Tibial nerve (tissue), 4 donors: ENCODE data around the gene ITGA8. TPM values are rescaled to one million over a fixed set of nuclear protein-coding genes. Genes with fewer than 3 reads are reported as not detected.

Source experiments
- DNase-seq, 2 donors: peaks; one replicate each; pipeline ENCODE4 v3.0.0-alpha.2; 2019; ENCODE audit warnings: low spot score in 2 of 2
- H3K27ac ChIP-seq, 4 donors: fragments of 200-600 bp; sonication (generic) in 3 of 4; one replicate each; pipeline ENCODE4 v1.5.1; 2017 to 2019; ENCODE audit warnings: mild to moderate bottlenecking in 1 of 4
- H3K27me3 ChIP-seq, 2 donors: fragments of 200-600 bp; sonication (generic) in 1 of 2; one replicate each; pipeline versions ENCODE4 v1.5.1 to v1.6.0; 2017 to 2019
- H3K36me3 ChIP-seq, 3 donors: fragments of 200-600 bp; sonication (generic); one replicate each; pipeline ENCODE4 v1.5.1; 2018 to 2019
- H3K4me1 ChIP-seq, 4 donors: fragments of 200-600 bp; sonication (generic) in 3 of 4; one replicate each; pipeline ENCODE4 v1.5.1; 2017 to 2019
- H3K4me3 ChIP-seq, 4 donors: fragments of 200-600 bp; sonication (generic) in 3 of 4; one replicate each; pipeline ENCODE4 v1.5.1; 2017 to 2019; ENCODE audit warnings: mild to moderate bottlenecking in 1 of 4, moderate library complexity in 1 of 4
- H3K9me3 ChIP-seq, 4 donors: fragments of 200-600 bp; sonication (generic) in 3 of 4; one replicate each; pipeline ENCODE4 v1.5.1; 2017 to 2019
- EP300 ChIP-seq, 2 donors: sonication (generic); formaldehyde crosslinking; IDR thresholded peaks; one replicate each; pipeline ENCODE4 v1.6.1; 2017; ENCODE audit warnings: antibody characterized with exemption in 2 of 2, mild to moderate bottlenecking in 1 of 2
- POLR2A ChIP-seq, 2 donors: fragments of 450-650 bp; IDR thresholded peaks; one replicate each; pipeline ENCODE4 v1.6.1; 2017; ENCODE audit warnings: antibody characterized with exemption in 2 of 2, mild to moderate bottlenecking in 2 of 2, moderate library complexity in 2 of 2
- WGBS, 2 donors: methylation state at CpG; one replicate each; pipeline ENCODE4 v1.1.5; 2018; 5-methylcytosine and 5-hydroxymethylcytosine counted together
- total RNA-seq, 4 donors: library from RNA; depleted of rRNA; stranded (reverse); fragments of >200 nt; gene quantifications; one replicate each; pipeline ENCODE4 v1.1.0, GENCODE V29; 2016
- TF ChIP-seq, protein P1 (sequence below), 5 experiments: fragments of 200-600 bp in 3 of 5; fragments of 450-650 bp in 2 of 5; sonication (generic) in 3 of 5; IDR thresholded peaks; one replicate each; pipeline ENCODE4 v1.5.1; 2016 to 2019; ENCODE audit warnings: antibody characterized with exemption in 5 of 5, mild to moderate bottlenecking in 3 of 5, moderate library complexity in 2 of 5

The ITGA8 gene
- total RNA-seq, 4 donors from 2014 or later: 1.5 to 8.7 (median 4.3) TPM

DNA sequence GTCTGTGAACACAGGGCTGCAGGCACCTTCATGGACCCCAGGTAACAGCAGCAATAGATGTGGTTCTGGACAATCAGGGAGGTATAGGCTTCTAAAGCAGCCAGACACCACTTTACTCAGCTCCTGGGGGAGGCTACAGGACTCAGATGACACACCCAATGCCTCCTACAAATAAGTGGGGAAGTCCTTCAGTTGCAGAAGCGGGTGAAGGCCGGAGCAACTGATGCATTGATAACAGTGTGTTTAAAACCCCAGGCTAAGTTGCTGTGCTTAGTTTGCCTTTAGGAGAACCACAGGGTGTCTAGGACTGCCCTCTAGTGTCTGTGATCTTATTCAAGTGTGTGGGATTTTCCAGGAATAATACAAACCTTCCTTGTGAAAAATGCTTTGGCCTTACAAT, 5.9 kb upstream of the ITGA8 start:
- Histone ChIP-seq H3K4me1 (peaks cover 0 to 21% (median 0%) of the 10 kb centered on the region in 4 donors), H3K27ac (no peak overlapping the region), H3K27me3 (no peaks in the 10 kb centered on the region), H3K36me3 (no peaks in the 10 kb centered on the region), H3K9me3 (peaks cover 0 to under 1% (median 0%) of the 10 kb centered on the region in 4 donors), H3K4me3 (no peak overlapping the region)
- DNase-seq: peak in 1 of 2 donors; percentile 43
- no peak for TF ChIP-seq EP300 (IDR thresholded peaks at IDR 0.05)
- TF ChIP-seq, protein P1, sequence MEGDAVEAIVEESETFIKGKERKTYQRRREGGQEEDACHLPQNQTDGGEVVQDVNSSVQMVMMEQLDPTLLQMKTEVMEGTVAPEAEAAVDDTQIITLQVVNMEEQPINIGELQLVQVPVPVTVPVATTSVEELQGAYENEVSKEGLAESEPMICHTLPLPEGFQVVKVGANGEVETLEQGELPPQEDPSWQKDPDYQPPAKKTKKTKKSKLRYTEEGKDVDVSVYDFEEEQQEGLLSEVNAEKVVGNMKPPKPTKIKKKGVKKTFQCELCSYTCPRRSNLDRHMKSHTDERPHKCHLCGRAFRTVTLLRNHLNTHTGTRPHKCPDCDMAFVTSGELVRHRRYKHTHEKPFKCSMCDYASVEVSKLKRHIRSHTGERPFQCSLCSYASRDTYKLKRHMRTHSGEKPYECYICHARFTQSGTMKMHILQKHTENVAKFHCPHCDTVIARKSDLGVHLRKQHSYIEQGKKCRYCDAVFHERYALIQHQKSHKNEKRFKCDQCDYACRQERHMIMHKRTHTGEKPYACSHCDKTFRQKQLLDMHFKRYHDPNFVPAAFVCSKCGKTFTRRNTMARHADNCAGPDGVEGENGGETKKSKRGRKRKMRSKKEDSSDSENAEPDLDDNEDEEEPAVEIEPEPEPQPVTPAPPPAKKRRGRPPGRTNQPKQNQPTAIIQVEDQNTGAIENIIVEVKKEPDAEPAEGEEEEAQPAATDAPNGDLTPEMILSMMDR (IDR thresholded peaks at IDR 0.05): peak in 4 of 5 experiments; percentile 14 to 47 (median 38)
- WGBS, 2 donors: 0 to 9% methylated on average over 2 of the region's 2 CpGs

DNA sequence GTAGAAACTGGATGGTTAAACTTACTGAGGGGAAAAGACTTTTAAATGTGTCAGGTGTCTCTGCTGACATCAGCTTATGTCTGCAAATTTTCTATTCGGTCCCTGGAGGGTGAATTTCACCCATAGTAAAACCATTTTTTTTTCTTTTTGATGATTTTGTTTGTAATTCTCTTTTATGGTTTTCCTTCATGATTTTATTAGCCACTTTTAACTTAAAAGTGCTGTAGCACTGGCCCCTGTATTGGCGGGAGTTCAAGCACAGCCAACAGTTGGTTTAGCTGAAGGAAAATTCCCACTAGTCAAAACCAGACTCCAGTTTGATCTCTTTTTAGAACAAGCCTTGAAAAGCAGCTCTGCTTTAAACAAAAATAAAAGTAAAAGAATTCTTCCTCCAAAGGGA, 5.0 kb upstream of the ITGA8 start:
- peaks cover 0 to 27% (median 0%) of the 10 kb centered on the region in 4 donors for H3K4me1 ChIP-seq
- no peak overlapping the region for H3K4me3 ChIP-seq

DNA sequence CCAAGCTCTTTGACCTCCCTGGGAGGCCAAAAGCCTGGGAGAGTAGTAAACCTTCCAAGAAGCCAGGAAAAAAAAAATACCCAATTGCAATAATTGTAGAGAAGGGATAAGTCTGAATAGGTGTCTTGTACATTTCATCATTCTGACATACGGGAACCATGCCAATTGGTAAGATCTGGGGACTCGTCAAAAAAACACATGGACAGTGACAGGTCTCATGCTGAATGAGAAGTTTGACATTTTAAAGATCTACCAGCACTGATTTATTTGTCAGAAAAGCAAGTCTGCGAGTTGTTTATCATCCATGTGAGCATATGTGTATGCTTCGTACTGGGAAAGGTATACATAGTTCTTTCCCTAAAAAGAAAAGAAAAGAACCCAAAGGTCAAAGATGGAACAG, 4.1 kb upstream of the ITGA8 start:
- no peak overlapping the region for H3K27ac ChIP-seq
- 62% methylated on average over 4 of the region's 4 CpGs for WGBS, 2 donors
- no peaks in the 10 kb centered on the region for H3K36me3 ChIP-seq
- TF ChIP-seq POLR2A (IDR thresholded peaks at IDR 0.05) (no peak), EP300 (IDR thresholded peaks at IDR 0.05) (no peak)
- TF ChIP-seq, protein P1 (IDR thresholded peaks at IDR 0.05): no peak
- peaks cover 0 to 35% (median 0%) of the 10 kb centered on the region in 4 donors for H3K4me1 ChIP-seq
- peaks cover 0 to 15% of the 10 kb centered on the region in 2 donors for H3K27me3 ChIP-seq
- no peak overlapping the region for H3K4me3 ChIP-seq
- H3K9me3 ChIP-seq: no peaks in the 10 kb centered on the region
- DNase-seq: no peak

More for the DNA sequence above, 5.0 kb upstream of the ITGA8 start:
- DNase-seq: no peak
- peak overlapping the region in 2 of 4 donors; percentile 8 to 28 for H3K27ac ChIP-seq
- TF ChIP-seq POLR2A (IDR thresholded peaks at IDR 0.05): no peak
- H3K27me3 ChIP-seq: peaks cover 0 to 7% of the 10 kb centered on the region in 2 donors
- no peaks in the 10 kb centered on the region for H3K36me3 ChIP-seq
- H3K9me3 ChIP-seq: no peaks in the 10 kb centered on the region
- WGBS, 2 donors: 60 to 62% methylated on average over 2 of the region's 2 CpGs

DNA sequence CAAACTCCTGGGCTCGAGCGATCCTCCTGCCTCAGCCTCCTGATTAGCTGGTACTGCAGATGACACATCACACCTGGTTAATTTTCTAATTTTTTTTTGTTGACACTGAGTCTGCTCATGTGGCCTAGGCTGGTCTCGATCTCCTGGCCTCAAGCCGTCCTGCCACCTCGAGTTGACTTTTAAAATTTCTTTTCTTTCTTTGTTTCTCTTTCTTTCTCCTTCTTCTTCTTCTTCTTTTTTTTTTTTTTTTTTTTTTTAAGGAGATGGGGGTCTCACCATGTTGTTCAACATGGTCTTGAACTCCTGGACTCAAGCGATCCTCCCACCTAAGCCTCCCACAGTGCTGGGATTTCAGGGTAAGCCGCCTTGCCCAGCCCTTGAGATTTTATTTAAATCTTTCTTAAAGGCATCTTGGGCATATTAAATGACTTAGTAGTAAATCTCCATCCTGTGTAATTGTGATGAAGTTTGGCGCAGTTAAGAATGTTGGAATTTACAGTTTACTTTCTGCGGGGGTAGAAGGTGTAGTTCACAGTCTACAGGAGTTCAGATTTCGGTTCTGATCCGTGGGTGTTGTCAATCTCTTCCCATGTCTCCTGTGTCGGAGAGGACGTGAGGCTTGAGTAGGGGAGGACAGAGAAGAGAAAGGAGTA, 1.0 kb upstream of the ITGA8 start:
- no peaks in the 10 kb centered on the region for H3K36me3 ChIP-seq
- H3K4me3 ChIP-seq: no peak overlapping the region
- H3K27ac ChIP-seq: no peak overlapping the region
- no peak for DNase-seq
- 88 to 89% methylated on average over 13 of the region's 13 CpGs for WGBS, 2 donors
- TF ChIP-seq EP300 (IDR thresholded peaks at IDR 0.05) (no peak), POLR2A (IDR thresholded peaks at IDR 0.05) (no peak)
- TF ChIP-seq, protein P1 (IDR thresholded peaks at IDR 0.05): no peak
- peaks cover 0 to 36% (median 0%) of the 10 kb centered on the region in 4 donors for H3K4me1 ChIP-seq
- H3K9me3 ChIP-seq: no peaks in the 10 kb centered on the region
- peaks cover 0 to 27% of the 10 kb centered on the region in 2 donors for H3K27me3 ChIP-seq

DNA sequence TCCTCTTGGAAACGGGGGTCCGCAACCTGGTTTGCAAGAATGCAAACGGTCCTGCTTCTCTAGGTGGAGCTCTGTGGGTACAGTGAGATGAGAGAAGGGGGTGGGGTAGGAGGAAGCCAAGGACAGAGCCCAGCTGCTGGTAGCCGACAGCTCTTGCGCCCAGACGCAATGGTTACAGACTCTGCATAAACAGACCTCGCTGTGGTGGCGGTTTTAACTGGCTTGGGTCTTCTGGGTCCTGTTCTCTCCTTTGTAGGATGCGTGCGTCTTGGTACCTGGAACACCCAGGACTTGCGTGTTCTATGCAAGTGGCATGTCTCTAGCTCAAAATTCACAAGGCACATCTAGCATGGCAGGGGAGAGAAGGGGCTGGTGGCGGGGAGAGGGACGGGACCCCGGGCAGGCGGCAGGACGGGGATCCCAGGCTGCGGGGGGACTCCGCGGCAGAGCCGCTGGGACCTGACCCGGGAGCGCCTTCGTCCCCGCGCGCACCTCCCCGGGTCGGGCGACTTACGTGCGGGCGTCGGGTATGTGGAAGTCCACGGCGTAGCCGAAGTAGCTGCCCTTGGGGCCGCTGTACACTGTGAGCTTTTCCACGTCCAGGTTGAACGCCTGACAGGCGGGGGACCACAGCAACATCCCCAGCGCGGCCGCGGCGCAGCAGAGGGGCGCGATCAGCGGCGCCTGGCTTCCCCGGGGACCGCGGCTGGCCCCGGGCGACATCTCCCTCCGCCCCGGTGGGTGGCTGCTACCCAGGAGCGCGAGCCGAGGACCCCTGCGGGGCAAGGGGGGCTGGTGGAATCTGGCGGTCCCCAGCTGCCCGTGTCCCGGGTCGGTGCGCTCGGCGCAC, 448 bp downstream of the ITGA8 start:
- WGBS, 2 donors: 4 to 5% methylated on average over 23 to 33 of the region's 67 CpGs
- H3K4me3 ChIP-seq: peak overlapping the region; percentile 25 to 51 (median 38)
- no peak for DNase-seq

More for the DNA sequence above, 448 bp downstream of the ITGA8 start:
- TF ChIP-seq, protein P1 (IDR thresholded peaks at IDR 0.05): no peak
- TF ChIP-seq POLR2A (IDR thresholded peaks at IDR 0.05) (no peak), EP300 (IDR thresholded peaks at IDR 0.05) (no peak)
- no peaks in the 10 kb centered on the region for H3K36me3 ChIP-seq
- peaks cover 0 to 24% (median 0%) of the 10 kb centered on the region in 4 donors for H3K4me1 ChIP-seq
- peaks cover 0 to 27% of the 10 kb centered on the region in 2 donors for H3K27me3 ChIP-seq
- no peaks in the 10 kb centered on the region for H3K9me3 ChIP-seq
- peak overlapping the region in 1 of 4 donors; percentile 45 for H3K27ac ChIP-seq
